Cardiac muscle cell (in vitro differentiated cells and primary cell): ENCODE measurements around the gene VPS35. TPM values are rescaled to one million over a fixed set of nuclear protein-coding genes. Genes with fewer than 3 reads are reported as not detected.
A peak's percentile ranks its signal among the peaks of the same experiment; 100 is the strongest.

Experiments
- DNase-seq, 2 donors: peaks; one replicate each; pipeline versions ENCODE4 v3.0.0 to v3.0.0-alpha.2; 2010 to 2017; ENCODE audit warnings: low read depth in 1 of 2, low spot score in 1 of 2
- H3K27ac ChIP-seq: fragments of 200-600 bp; sonication (generic); 2 replicates; pipeline ENCODE4 v1.5.1; 2016
- H3K27me3 ChIP-seq: fragments of 200-600 bp; sonication (generic); 2 replicates; pipeline ENCODE4 v1.6.0; 2016; ENCODE audit warnings: control low read depth
- H3K36me3 ChIP-seq: fragments of 200-600 bp; sonication (generic); 2 replicates; pipeline ENCODE4 v1.5.1; 2016; ENCODE audit warnings: control low read depth
- H3K4me1 ChIP-seq: fragments of 200-600 bp; sonication (generic); 2 replicates; pipeline ENCODE4 v1.8.1; 2017; ENCODE audit warnings: low read depth, mild to moderate bottlenecking, mixed run types
- H3K4me3 ChIP-seq: fragments of 200-600 bp; sonication (generic); 2 replicates; pipeline ENCODE4 v1.5.1; 2016; ENCODE audit warnings: mild to moderate bottlenecking
- H3K9me3 ChIP-seq: fragments of 200-600 bp; sonication (generic); 2 replicates; pipeline ENCODE4 v1.5.1; 2017; ENCODE audit warnings: low read depth, mild to moderate bottlenecking, control low read depth
- polyA plus RNA-seq: library from polyadenylated mRNA; unstranded; fragments of >200 nt; fragmentation: Nextera tagmentation; extraction: Ambion mirVana; gene quantifications from 2 replicates; pipeline ENCODE4 v1.2.1, GENCODE V29; 2016
- total RNA-seq: library from RNA; depleted of rRNA; stranded (reverse); fragments of >200 nt; gene quantifications from 2 replicates; pipeline ENCODE4 v1.2.3, GENCODE V29; 2016
- TF ChIP-seq, protein P1 (sequence below): IDR thresholded peaks from 2 replicates; pipeline ENCODE4 v1.5.1; 2012; ENCODE audit warnings: low read depth, mild to moderate bottlenecking, low read length

The VPS35 gene
- total and polyA plus RNA-seq, 2 experiments from 2014 or later: 58.9 to 111 TPM

DNA sequence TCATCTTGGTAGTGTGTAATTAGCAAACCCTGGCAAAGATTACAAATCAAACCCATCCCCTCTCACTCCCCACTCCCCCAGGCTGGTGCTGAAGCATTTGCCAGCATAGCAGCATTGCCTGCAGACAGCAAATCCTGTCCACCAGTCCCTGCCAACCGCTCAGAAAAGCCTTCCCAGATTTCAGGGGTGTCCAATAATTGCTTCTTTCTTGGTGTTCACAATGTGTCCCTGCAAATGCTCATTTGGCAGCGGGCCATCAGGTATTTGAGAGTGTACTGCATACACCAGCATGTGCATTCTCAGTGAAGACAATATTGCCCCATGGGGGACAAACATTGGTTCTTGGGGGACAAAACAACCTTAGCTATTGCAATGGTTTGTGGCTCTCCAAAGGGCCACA is 28.7 kb upstream of the VPS35 start:
- H3K27ac ChIP-seq: peak overlapping the region; percentile 62
- no peak overlapping the region for H3K4me3 ChIP-seq
- H3K4me1 ChIP-seq: peaks cover 17% of the 10 kb centered on the region
- TF ChIP-seq, protein P1, sequence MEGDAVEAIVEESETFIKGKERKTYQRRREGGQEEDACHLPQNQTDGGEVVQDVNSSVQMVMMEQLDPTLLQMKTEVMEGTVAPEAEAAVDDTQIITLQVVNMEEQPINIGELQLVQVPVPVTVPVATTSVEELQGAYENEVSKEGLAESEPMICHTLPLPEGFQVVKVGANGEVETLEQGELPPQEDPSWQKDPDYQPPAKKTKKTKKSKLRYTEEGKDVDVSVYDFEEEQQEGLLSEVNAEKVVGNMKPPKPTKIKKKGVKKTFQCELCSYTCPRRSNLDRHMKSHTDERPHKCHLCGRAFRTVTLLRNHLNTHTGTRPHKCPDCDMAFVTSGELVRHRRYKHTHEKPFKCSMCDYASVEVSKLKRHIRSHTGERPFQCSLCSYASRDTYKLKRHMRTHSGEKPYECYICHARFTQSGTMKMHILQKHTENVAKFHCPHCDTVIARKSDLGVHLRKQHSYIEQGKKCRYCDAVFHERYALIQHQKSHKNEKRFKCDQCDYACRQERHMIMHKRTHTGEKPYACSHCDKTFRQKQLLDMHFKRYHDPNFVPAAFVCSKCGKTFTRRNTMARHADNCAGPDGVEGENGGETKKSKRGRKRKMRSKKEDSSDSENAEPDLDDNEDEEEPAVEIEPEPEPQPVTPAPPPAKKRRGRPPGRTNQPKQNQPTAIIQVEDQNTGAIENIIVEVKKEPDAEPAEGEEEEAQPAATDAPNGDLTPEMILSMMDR: no peak
- H3K9me3 ChIP-seq: no peaks in the 10 kb centered on the region
- no peak for DNase-seq
- H3K36me3 ChIP-seq: peaks cover 53% of the 10 kb centered on the region
- H3K27me3 ChIP-seq: no peaks in the 10 kb centered on the region

DNA sequence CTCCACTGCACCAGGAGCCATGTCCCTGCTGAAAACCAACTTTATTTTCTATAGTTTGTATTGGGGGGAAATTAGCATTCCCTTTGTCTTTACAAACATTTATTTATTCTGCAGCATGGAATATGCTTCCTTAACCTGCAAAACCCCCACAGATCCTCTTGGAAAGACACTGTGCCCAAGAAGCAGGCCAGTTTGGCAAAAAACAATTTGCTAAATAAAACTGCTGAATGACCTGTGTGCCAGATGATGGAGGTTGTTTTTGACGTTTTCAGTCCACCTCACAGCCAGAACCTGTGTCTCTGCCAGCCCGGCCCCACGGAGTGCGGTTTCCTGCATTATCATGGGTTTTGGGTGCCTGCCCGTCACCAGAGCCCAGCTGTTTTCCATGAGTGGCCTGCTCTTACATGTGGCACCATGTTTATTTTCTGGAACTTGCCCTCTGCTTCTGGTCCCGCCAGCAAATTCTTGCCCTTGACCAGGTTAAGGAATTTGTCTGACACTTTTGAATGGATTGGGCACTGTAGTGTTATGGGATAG is 26.9 kb upstream of the VPS35 start:
- Histone ChIP-seq H3K4me1 (peaks cover 21% of the 10 kb centered on the region), H3K27me3 (no peaks in the 10 kb centered on the region), H3K4me3 (no peak overlapping the region), H3K9me3 (no peaks in the 10 kb centered on the region), H3K27ac (no peak overlapping the region), H3K36me3 (peaks cover 36% of the 10 kb centered on the region)
- DNase-seq: peak in 1 of 2 donors; percentile 22
- TF ChIP-seq, protein P1: no peak

DNA sequence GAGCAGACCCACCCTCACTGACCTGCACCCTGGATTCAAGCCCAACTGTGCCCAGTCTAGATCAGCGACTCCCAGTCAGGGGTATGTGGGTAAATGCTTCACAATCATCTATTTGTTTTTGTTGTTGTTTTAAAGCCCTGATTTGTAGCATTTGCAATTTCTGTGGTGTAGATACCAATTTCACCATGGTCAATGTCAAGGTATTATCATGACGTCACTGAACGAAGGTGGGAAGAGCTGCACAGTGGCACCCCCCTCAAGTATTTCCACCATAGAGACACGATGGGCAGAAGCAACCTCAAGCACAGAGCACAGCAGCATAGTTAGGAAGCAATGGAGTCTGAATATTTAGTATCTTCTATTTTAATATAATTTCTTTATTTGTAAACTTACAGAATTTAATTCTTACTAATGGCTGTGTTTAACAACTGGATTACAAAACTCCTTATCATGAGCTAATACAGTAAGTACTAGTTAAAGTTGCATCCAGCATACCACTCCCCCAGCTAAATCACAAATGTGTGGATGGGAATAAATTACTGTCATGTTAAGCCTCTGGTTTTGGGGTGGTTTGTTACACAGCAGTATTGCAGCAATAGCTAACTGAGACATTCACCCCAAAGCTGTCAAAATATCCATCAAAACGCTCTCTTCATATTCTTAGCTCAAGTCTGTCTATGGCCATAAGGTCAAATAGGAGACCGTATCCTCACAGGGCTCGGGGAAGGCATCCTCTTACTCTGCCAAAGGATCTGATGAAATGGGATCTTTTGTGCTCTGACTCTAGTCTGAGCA is 26.0 kb upstream of the VPS35 start:
- Histone ChIP-seq H3K36me3 (peaks cover 37% of the 10 kb centered on the region), H3K4me3 (no peak overlapping the region), H3K27ac (peak overlapping the region; percentile 39), H3K9me3 (no peaks in the 10 kb centered on the region), H3K4me1 (peaks cover 22% of the 10 kb centered on the region), H3K27me3 (no peaks in the 10 kb centered on the region)
- TF ChIP-seq, protein P1: no peak
- DNase-seq: no peak

DNA sequence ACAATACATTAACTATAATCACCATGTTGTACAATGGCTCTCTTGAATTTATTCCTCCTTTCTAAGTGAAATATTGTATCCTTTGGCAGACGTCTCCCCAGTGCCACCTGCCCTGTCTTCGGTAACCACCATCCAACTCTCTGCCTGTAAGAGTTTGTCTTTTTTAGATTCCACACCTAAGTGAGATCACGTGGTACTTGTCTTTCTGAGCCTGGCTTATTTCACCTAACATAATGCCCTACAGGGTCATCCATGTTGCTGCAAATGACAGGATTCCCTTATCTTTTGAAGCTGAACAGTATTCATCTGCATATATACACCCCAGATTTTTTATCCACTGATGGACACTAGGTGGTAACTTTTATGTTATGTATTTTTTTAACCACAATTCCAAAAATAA is 24.7 kb upstream of the VPS35 start:
- peaks cover 41% of the 10 kb centered on the region for H3K36me3 ChIP-seq
- no peaks in the 10 kb centered on the region for H3K9me3 ChIP-seq
- TF ChIP-seq, protein P1: no peak
- peaks cover 22% of the 10 kb centered on the region for H3K4me1 ChIP-seq
- no peak overlapping the region for H3K4me3 ChIP-seq
- peak overlapping the region; percentile 42 for H3K27ac ChIP-seq
- DNase-seq: peak in 1 of 2 donors; percentile 41
- H3K27me3 ChIP-seq: no peaks in the 10 kb centered on the region

- Histone ChIP-seq H3K36me3 (peaks cover 43% of the 10 kb centered on the region), H3K27me3 (no peaks in the 10 kb centered on the region), H3K4me1 (peaks cover 22% of the 10 kb centered on the region), H3K27ac (peak overlapping the region; percentile 14), H3K4me3 (no peak overlapping the region), H3K9me3 (no peaks in the 10 kb centered on the region)
- no peak for DNase-seq
- TF ChIP-seq, protein P1: no peak
These were observed 23.9 kb upstream of the VPS35 start for GRCh38 chr16:46712911-46713310.
